ENCODE measurements around the gene SELENOM. TPM values are rescaled to one million over a fixed set of nuclear protein-coding genes. Genes with fewer than 3 reads are reported as not detected.

SELENOM gene
- total RNA-seq, 2 experiments from 2014 or later = 8.8 to 12.2 TPM

Other genes starting within 250 kb of the SELENOM start
- gene MORC2, start 138.8 kb downstream of the SELENOM start, total RNA-seq = 10 to 100 TPM; 24.0 to 24.1 TPM
- gene TUG1, start 138.3 kb downstream of the SELENOM start, total RNA-seq = 10 to 100 TPM; 46.8 to 56.4 TPM
- 10 to 100 TPM; 40.1 to 45.8 TPM for gene SMTN, start 26.2 kb downstream of the SELENOM start, total RNA-seq
- under 1 TPM; 0.11 to 0.23 TPM for gene INPP5J, start 15.4 kb upstream of the SELENOM start, total RNA-seq
- gene PLA2G3, start 32.9 kb upstream of the SELENOM start, total RNA-seq = not detected
- gene RNF185, start 52.6 kb upstream of the SELENOM start, total RNA-seq = 10 to 100 TPM; 15.7 to 16.1 TPM
- gene LIMK2, start 104.7 kb upstream of the SELENOM start, total RNA-seq = 10 to 100 TPM; 31.8 to 34.4 TPM
- gene PIK3IP1, start 184.9 kb upstream of the SELENOM start, total RNA-seq = 10 to 100 TPM; 14.2 to 15.1 TPM
- gene PATZ1, start 238.8 kb upstream of the SELENOM start, total RNA-seq = 10 to 100 TPM; 22.9 to 23.9 TPM

All from activated CD4-positive, alpha-beta T cell treated with anti-CD3 and anti-CD28 coated beads for 36 hours (primary cell).